Measurements from ENCODE around the gene KRT8. TPM values are rescaled to one million over a fixed set of nuclear protein-coding genes. Genes with fewer than 3 reads are reported as not detected.
"Not testable (repeated sequence)": the region's sequence is repeated elsewhere in the genome, so short reads cannot be mapped to it uniquely, and the experiment has no call there.

Gene KRT8
- total RNA-seq, 1 donor from 2014 or later = 0.25 TPM

- no peak for DNase-seq (ENCODE audit: low spot score)
- Mint-ChIP-seq H3K27ac (no peak overlapping the region), H3K4me3 (ENCODE audit: low read depth) (no peak overlapping the region), H3K4me1 (ENCODE audit: low read depth) (peaks cover 18% of the 10 kb centered on the region), H3K36me3 (ENCODE audit: low read depth) (no peaks in the 10 kb centered on the region), H3K9me3 (no peaks in the 10 kb centered on the region), H3K27me3 (ENCODE audit: low read depth) (peaks cover 7% of the 10 kb centered on the region)
- intact Hi-C loops (cut with micrococcal nuclease) = no loop called here
These were observed 33.4 kb downstream of the KRT8 start for GRCh38 chr12:52871291-52872039.

- Mint-ChIP-seq H3K36me3 (ENCODE audit: low read depth) (no peaks in the 10 kb centered on the region), H3K9me3 (no peaks in the 10 kb centered on the region), H3K27me3 (ENCODE audit: low read depth) (peaks cover 7% of the 10 kb centered on the region), H3K4me3 (ENCODE audit: low read depth) (no peak overlapping the region), H3K4me1 (ENCODE audit: low read depth) (peaks cover 18% of the 10 kb centered on the region), H3K27ac (no peak overlapping the region)
- intact Hi-C loops (cut with micrococcal nuclease) = loop anchor here (1.0 kb wide), 1 partner anchor 287 kb away; no protein-coding TSS in a partner anchor
- peak; percentile 66 for DNase-seq (ENCODE audit: low spot score)
These were observed 34.2 kb downstream of the KRT8 start for GRCh38 chr12:52870361-52871290.

- Mint-ChIP-seq H3K4me1 (ENCODE audit: low read depth) (peaks cover 6% of the 10 kb centered on the region), H3K36me3 (ENCODE audit: low read depth) (no peaks in the 10 kb centered on the region), H3K27me3 (ENCODE audit: low read depth) (no peaks in the 10 kb centered on the region), H3K9me3 (no peaks in the 10 kb centered on the region), H3K27ac (no peak overlapping the region), H3K4me3 (ENCODE audit: low read depth) (no peak overlapping the region)
- intact Hi-C loops (cut with micrococcal nuclease) = no loop called here
- no peak for DNase-seq (ENCODE audit: low spot score)
These were observed 37.2 kb downstream of the KRT8 start for GRCh38 chr12:52867642-52868041.

- no peak overlapping the region for H3K27ac Mint-ChIP-seq
- H3K4me1 Mint-ChIP-seq (ENCODE audit: low read depth) = peaks cover 6% of the 10 kb centered on the region
- intact Hi-C loops (cut with micrococcal nuclease) = no loop called here
- no peaks in the 10 kb centered on the region for H3K27me3 Mint-ChIP-seq (ENCODE audit: low read depth)
- no peak for DNase-seq (ENCODE audit: low spot score)
- no peak overlapping the region for H3K4me3 Mint-ChIP-seq (ENCODE audit: low read depth)
- no peaks in the 10 kb centered on the region for H3K9me3 Mint-ChIP-seq
- no peaks in the 10 kb centered on the region for H3K36me3 Mint-ChIP-seq (ENCODE audit: low read depth)
These were observed 37.7 kb downstream of the KRT8 start for GRCh38 chr12:52867152-52867551.

- H3K4me3 Mint-ChIP-seq (ENCODE audit: low read depth) = no peak overlapping the region
- H3K27ac Mint-ChIP-seq = no peak overlapping the region
- no peaks in the 10 kb centered on the region for H3K36me3 Mint-ChIP-seq (ENCODE audit: low read depth)
- peaks cover 4% of the 10 kb centered on the region for H3K4me1 Mint-ChIP-seq (ENCODE audit: low read depth)
- no peaks in the 10 kb centered on the region for H3K27me3 Mint-ChIP-seq (ENCODE audit: low read depth)
- DNase-seq (ENCODE audit: low spot score) = no peak
- H3K9me3 Mint-ChIP-seq = no peaks in the 10 kb centered on the region
- intact Hi-C loops (cut with micrococcal nuclease) = no loop called here
These were observed 39.6 kb downstream of the KRT8 start for GRCh38 chr12:52865090-52865944.

GRCh38 chr12:52862023-52862422 is 42.9 kb downstream of the KRT8 start:
- no peak overlapping the region for H3K4me3 Mint-ChIP-seq (ENCODE audit: low read depth)
- no peaks in the 10 kb centered on the region for H3K36me3 Mint-ChIP-seq (ENCODE audit: low read depth)
- H3K27me3 Mint-ChIP-seq (ENCODE audit: low read depth) = no peaks in the 10 kb centered on the region
- peaks cover 1% of the 10 kb centered on the region for H3K4me1 Mint-ChIP-seq (ENCODE audit: low read depth)
- no peak overlapping the region for H3K27ac Mint-ChIP-seq
- no peak for DNase-seq (ENCODE audit: low spot score)
- intact Hi-C loops (cut with micrococcal nuclease) = no loop called here
- H3K9me3 Mint-ChIP-seq = no peaks in the 10 kb centered on the region

GRCh38 chr12:52861511-52861910 is 43.4 kb downstream of the KRT8 start:
- H3K36me3 Mint-ChIP-seq (ENCODE audit: low read depth) = no peaks in the 10 kb centered on the region
- H3K27me3 Mint-ChIP-seq (ENCODE audit: low read depth) = no peaks in the 10 kb centered on the region
- intact Hi-C loops (cut with micrococcal nuclease) = no loop called here
- DNase-seq (ENCODE audit: low spot score) = no peak
- H3K9me3 Mint-ChIP-seq = no peaks in the 10 kb centered on the region
- no peak overlapping the region for H3K4me3 Mint-ChIP-seq (ENCODE audit: low read depth)
- no peaks in the 10 kb centered on the region for H3K4me1 Mint-ChIP-seq (ENCODE audit: low read depth)
- H3K27ac Mint-ChIP-seq = no peak overlapping the region

GRCh38 chr12:52860102-52860823 is 44.6 kb downstream of the KRT8 start:
- no peak for DNase-seq (ENCODE audit: low spot score)
- intact Hi-C loops (cut with micrococcal nuclease) = no loop called here
- H3K27me3 Mint-ChIP-seq (ENCODE audit: low read depth) = peaks cover 2% of the 10 kb centered on the region
- no peaks in the 10 kb centered on the region for H3K36me3 Mint-ChIP-seq (ENCODE audit: low read depth)
- no peaks in the 10 kb centered on the region for H3K9me3 Mint-ChIP-seq
- H3K4me1 Mint-ChIP-seq (ENCODE audit: low read depth) = no peaks in the 10 kb centered on the region
- H3K4me3 Mint-ChIP-seq (ENCODE audit: low read depth) = no peak overlapping the region
- H3K27ac Mint-ChIP-seq = no peak overlapping the region

- Mint-ChIP-seq H3K9me3 (no peaks in the 10 kb centered on the region), H3K27me3 (ENCODE audit: low read depth) (peaks cover 15% of the 10 kb centered on the region), H3K27ac (no peak overlapping the region), H3K4me1 (ENCODE audit: low read depth) (no peaks in the 10 kb centered on the region), H3K36me3 (ENCODE audit: low read depth) (no peaks in the 10 kb centered on the region), H3K4me3 (ENCODE audit: low read depth) (no peak overlapping the region)
- intact Hi-C loops (cut with micrococcal nuclease) = no loop called here
- no peak for DNase-seq (ENCODE audit: low spot score)
These were observed 47.4 kb downstream of the KRT8 start for GRCh38 chr12:52857500-52857899.

- no peak for DNase-seq (ENCODE audit: low spot score)
- intact Hi-C loops (cut with micrococcal nuclease) = no loop called here
- H3K36me3 Mint-ChIP-seq (ENCODE audit: low read depth) = no peaks in the 10 kb centered on the region
- H3K4me3 Mint-ChIP-seq (ENCODE audit: low read depth) = no peak overlapping the region
- no peaks in the 10 kb centered on the region for H3K9me3 Mint-ChIP-seq
- H3K27ac Mint-ChIP-seq = no peak overlapping the region
- no peaks in the 10 kb centered on the region for H3K4me1 Mint-ChIP-seq (ENCODE audit: low read depth)
- peaks cover 19% of the 10 kb centered on the region for H3K27me3 Mint-ChIP-seq (ENCODE audit: low read depth)
These were observed 48.1 kb downstream of the KRT8 start for GRCh38 chr12:52856787-52857186.

GRCh38 chr12:52856077-52856476 is 48.8 kb downstream of the KRT8 start:
- H3K4me1 Mint-ChIP-seq (ENCODE audit: low read depth); H3K9me3 Mint-ChIP-seq; H3K4me3 Mint-ChIP-seq (ENCODE audit: low read depth); H3K27ac Mint-ChIP-seq; H3K36me3 Mint-ChIP-seq (ENCODE audit: low read depth); intact Hi-C loops (cut with micrococcal nuclease); DNase-seq (ENCODE audit: low spot score): not testable (repeated sequence)
- peaks cover 23% of the 10 kb centered on the region for H3K27me3 Mint-ChIP-seq (ENCODE audit: low read depth)

- intact Hi-C loops (cut with micrococcal nuclease) = no loop called here
- Mint-ChIP-seq H3K9me3 (no peaks in the 10 kb centered on the region), H3K27ac (no peak overlapping the region), H3K4me1 (ENCODE audit: low read depth) (no peaks in the 10 kb centered on the region), H3K27me3 (ENCODE audit: low read depth) (peaks cover 26% of the 10 kb centered on the region), H3K36me3 (ENCODE audit: low read depth) (no peaks in the 10 kb centered on the region), H3K4me3 (ENCODE audit: low read depth) (no peak overlapping the region)
- no peak for DNase-seq (ENCODE audit: low spot score)
These were observed 53.1 kb downstream of the KRT8 start for GRCh38 chr12:52851787-52852186.

All from activated T-helper 2 cell treated with anti-CD3 and anti-CD28 coated beads, Interferon-gamma antibody, Interleukin-2, Interleukin-4, amounts not matched to agents 10 μg/mL and 5 μg/mL and 100 μg/mL, durations not matched to agents 14 hours and 24 hours and 36 hours (primary cell).